ENCODE measurements around the gene CFAP47.

DNA sequence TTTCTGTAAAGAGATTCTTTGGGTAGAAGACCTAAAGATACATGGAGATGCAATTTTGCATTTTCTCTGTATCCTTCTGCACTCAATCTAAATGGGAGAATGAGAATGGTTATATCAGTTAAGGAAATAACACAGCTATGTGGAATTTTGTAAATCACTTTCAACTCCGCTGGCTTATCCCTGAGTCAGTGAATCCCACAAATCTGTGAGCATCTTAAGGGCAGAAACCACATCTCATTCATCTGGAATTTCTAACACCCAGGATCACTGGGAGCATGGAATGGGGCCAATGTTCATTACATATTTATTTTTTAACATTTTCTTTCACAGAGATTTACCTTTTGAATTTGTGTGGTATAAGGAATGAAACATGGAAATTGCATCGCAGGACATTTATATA lies 167.8 kb downstream of the CFAP47 start:
- TF ChIP-seq ZFP30 (CRISPR knock-in tag; IDR thresholded peaks at IDR 0.05), result no peak
- no peak for TF ChIP-seq SNAI2 (CRISPR knock-in tag; IDR thresholded peaks at IDR 0.05)
- TF ChIP-seq, protein P1, sequence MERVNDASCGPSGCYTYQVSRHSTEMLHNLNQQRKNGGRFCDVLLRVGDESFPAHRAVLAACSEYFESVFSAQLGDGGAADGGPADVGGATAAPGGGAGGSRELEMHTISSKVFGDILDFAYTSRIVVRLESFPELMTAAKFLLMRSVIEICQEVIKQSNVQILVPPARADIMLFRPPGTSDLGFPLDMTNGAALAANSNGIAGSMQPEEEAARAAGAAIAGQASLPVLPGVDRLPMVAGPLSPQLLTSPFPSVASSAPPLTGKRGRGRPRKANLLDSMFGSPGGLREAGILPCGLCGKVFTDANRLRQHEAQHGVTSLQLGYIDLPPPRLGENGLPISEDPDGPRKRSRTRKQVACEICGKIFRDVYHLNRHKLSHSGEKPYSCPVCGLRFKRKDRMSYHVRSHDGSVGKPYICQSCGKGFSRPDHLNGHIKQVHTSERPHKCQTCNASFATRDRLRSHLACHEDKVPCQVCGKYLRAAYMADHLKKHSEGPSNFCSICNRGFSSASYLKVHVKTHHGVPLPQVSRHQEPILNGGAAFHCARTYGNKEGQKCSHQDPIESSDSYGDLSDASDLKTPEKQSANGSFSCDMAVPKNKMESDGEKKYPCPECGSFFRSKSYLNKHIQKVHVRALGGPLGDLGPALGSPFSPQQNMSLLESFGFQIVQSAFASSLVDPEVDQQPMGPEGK (CRISPR knock-in tag; IDR thresholded peaks at IDR 0.05; ENCODE audit: borderline replicate concordance), result no peak
- no peak for TF ChIP-seq ZNF70 (CRISPR knock-in tag; IDR thresholded peaks at IDR 0.05)
- no peak for TF ChIP-seq ESRRG (CRISPR knock-in tag; IDR thresholded peaks at IDR 0.05)
- no peak for TF ChIP-seq ZC3H10 (CRISPR knock-in tag; IDR thresholded peaks at IDR 0.05)
- no peak for TF ChIP-seq GLIS3 (CRISPR knock-in tag; IDR thresholded peaks at IDR 0.05)

Data from SK-N-SH treated with all-trans-retinoic acid at 6 μM for 48 hours (cell line).